IMR-90 (cell line): ENCODE data around the gene TNS2. TPM values are rescaled to one million over a fixed set of nuclear protein-coding genes. Genes with fewer than 3 reads are reported as not detected.

Source experiments
- ATAC-seq: fragments of 200-7000 bp; cut with Tn5 transposase; 2 replicates; pipeline ENCODE4 v1.9.1; 2020; ENCODE audit warnings: low read depth, mild to moderate bottlenecking, moderate library complexity
- BruUV-seq: library from RNA; stranded (reverse); fragments of 400-500 nt; replicated peaks from 2 replicates; lab custom pipeline; 2021; lab: Mats Ljungman, UMichigan
- CTCF ChIA-PET: fragments of 300-600 bp; formaldehyde crosslinking; extraction: SDS; loops from one replicate; lab custom pipeline; 2021; ENCODE audit warnings: antibody characterized with exemption; lab: Yijun Ruan, JAX
- POLR2A ChIA-PET: fragments of 300-600 bp; sonication (Branson Sonifier 250); formaldehyde crosslinking; loops from one replicate; lab custom pipeline; 2022; ENCODE audit warnings: antibody characterized with exemption; ENCODE audit not compliant: unreplicated experiment; lab: Charles Lee
- DNase-seq: peaks from one replicate; pipeline ENCODE4 v3.0.0; 2013
- H2AFZ ChIP-seq: replicated peaks from 2 replicates; pipeline ENCODE3; 2013; ENCODE audit warnings: low read length, mild to moderate bottlenecking; ENCODE audit not compliant: poor library complexity
- H2AK5ac ChIP-seq: 2 replicates; pipeline ENCODE4 v1.6.1; 2013; ENCODE audit warnings: low read depth, low read length, inconsistent platforms
- H2AK9ac ChIP-seq: replicated peaks from 2 replicates; pipeline ENCODE3; 2013; ENCODE audit warnings: mild to moderate bottlenecking, low read depth, low read length, moderate library complexity; ENCODE audit not compliant: poor library complexity
- H2BK120ac ChIP-seq: 2 replicates; pipeline ENCODE4 v1.6.1; 2013; ENCODE audit warnings: low read depth, low read length, inconsistent platforms
- H2BK15ac ChIP-seq: 3 replicates; pipeline ENCODE4 v1.6.1; 2013; ENCODE audit warnings: low read depth, low read length, inconsistent platforms
- H2BK20ac ChIP-seq: 2 replicates; pipeline ENCODE4 v1.6.1; 2013; ENCODE audit warnings: low read depth, mild to moderate bottlenecking, inconsistent platforms, low read length, moderate library complexity
- H2BK5ac ChIP-seq: 2 replicates; pipeline ENCODE4 v1.6.1; 2013; ENCODE audit warnings: mild to moderate bottlenecking, low read depth, low read length, inconsistent platforms; ENCODE audit not compliant: poor library complexity, severe bottlenecking
- H3K14ac ChIP-seq: replicated peaks from 2 replicates; pipeline ENCODE4 v1.6.1; 2013; ENCODE audit warnings: low read depth, low read length, inconsistent platforms
- H3K18ac ChIP-seq: 2 replicates; pipeline ENCODE4 v1.6.1; 2013; ENCODE audit warnings: low read depth, low read length, control low read depth
- H3K23ac ChIP-seq: 2 replicates; pipeline ENCODE4 v1.6.1; 2013; ENCODE audit warnings: low read depth, low read length, inconsistent platforms
- H3K27ac ChIP-seq: 2 replicates; pipeline ENCODE4 v1.5.1; 2013; ENCODE audit warnings: mild to moderate bottlenecking, control low read depth, low read length; ENCODE audit not compliant: insufficient read depth
- H3K27me3 ChIP-seq: 2 replicates; pipeline ENCODE4 v1.6.1; 2013; ENCODE audit warnings: low read length; ENCODE audit not compliant: control insufficient read depth, insufficient read depth
- H3K36me3 ChIP-seq: 2 replicates; pipeline ENCODE4 v1.6.1; 2013; ENCODE audit warnings: low read length, mixed read lengths; ENCODE audit not compliant: control insufficient read depth, insufficient read depth
- H3K4ac ChIP-seq: 2 replicates; pipeline ENCODE4 v1.6.1; 2013; ENCODE audit warnings: low read depth, low read length, inconsistent platforms
- H3K4me1 ChIP-seq: 2 replicates; pipeline ENCODE4 v1.6.1; 2013; ENCODE audit warnings: low read length, mixed read lengths; ENCODE audit not compliant: control insufficient read depth, insufficient read depth
- H3K4me2 ChIP-seq: 2 replicates; pipeline ENCODE4 v1.6.1; 2013; ENCODE audit warnings: low read depth, mild to moderate bottlenecking, control low read depth, low read length, moderate library complexity
- H3K4me3 ChIP-seq: 2 replicates; pipeline ENCODE4 v1.5.1; 2013; ENCODE audit warnings: low read depth, mild to moderate bottlenecking, control low read depth, low read length, moderate library complexity; ENCODE audit not compliant: insufficient read depth
- H3K56ac ChIP-seq: 2 replicates; pipeline ENCODE4 v1.6.1; 2013; ENCODE audit warnings: low read length, inconsistent platforms; ENCODE audit not compliant: insufficient read depth; ENCODE audit errors: extremely low read depth
- H3K79me1 ChIP-seq, 2 experiments: 2 replicates each; pipeline ENCODE4 v1.6.1; 2013; ENCODE audit warnings: low read length in 2 of 2, inconsistent platforms in 1 of 2, low read depth in 1 of 2
- H3K9ac ChIP-seq: 2 replicates; pipeline ENCODE4 v1.6.1; 2013; ENCODE audit warnings: low read depth, low read length, control low read depth
- H3K9me1 ChIP-seq: 2 replicates; pipeline ENCODE4 v1.6.1; 2013; ENCODE audit warnings: low read length, inconsistent platforms; ENCODE audit not compliant: insufficient read depth
- H3K9me3 ChIP-seq: 2 replicates; pipeline ENCODE4 v1.6.1; 2013; ENCODE audit warnings: low read length; ENCODE audit not compliant: control insufficient read depth, insufficient read depth
- H4K20me1 ChIP-seq: 2 replicates; pipeline ENCODE4 v1.6.1; 2013; ENCODE audit warnings: low read length, inconsistent platforms; ENCODE audit not compliant: insufficient read depth
- H4K5ac ChIP-seq: 2 replicates; pipeline ENCODE4 v1.6.1; 2013; ENCODE audit warnings: mild to moderate bottlenecking, low read depth, low read length, control low read depth
- H4K8ac ChIP-seq, 2 experiments: 2 replicates each; pipeline ENCODE4 v1.6.1; 2013; ENCODE audit warnings: low read depth in 2 of 2, low read length in 2 of 2, control low read depth in 1 of 2, inconsistent platforms in 1 of 2
- H4K91ac ChIP-seq: 2 replicates; pipeline ENCODE4 v1.6.1; 2013; ENCODE audit warnings: low read depth, low read length, inconsistent platforms; ENCODE audit not compliant: insufficient read depth
- CHD1 ChIP-seq: IDR thresholded peaks from 2 replicates; pipeline ENCODE4 v1.6.1; 2012; ENCODE audit warnings: low read depth, low read length, improper control_type of control experiment
- CTCF ChIP-seq: conservative IDR thresholded peaks from 2 replicates; pipeline ENCODE4 v1.5.1; 2012; ENCODE audit warnings: mild to moderate bottlenecking, low read depth, low read length, improper control_type of control experiment
- FOS ChIP-seq: fragments of 150-350 bp; IDR thresholded peaks from 2 replicates; pipeline ENCODE4 v1.6.1; 2016; ENCODE audit warnings: low read depth, low read length
- MXI1 ChIP-seq: IDR thresholded peaks from 2 replicates; pipeline ENCODE4 v1.6.1; 2012; ENCODE audit warnings: low read depth, mild to moderate bottlenecking, low read length, moderate library complexity, borderline replicate concordance
- NFE2L2 ChIP-seq: fragments of 150-350 bp; IDR thresholded peaks from 2 replicates; pipeline ENCODE4 v1.6.1; 2016; ENCODE audit warnings: low read depth, mild to moderate bottlenecking, low read length
- POLR2A ChIP-seq: IDR thresholded peaks from 2 replicates; pipeline ENCODE4 v1.6.1; 2012; ENCODE audit warnings: mild to moderate bottlenecking, low read depth, low read length
- RFX5 ChIP-seq: IDR thresholded peaks from 2 replicates; pipeline ENCODE4 v1.8.0; 2012; ENCODE audit warnings: low read depth, mild to moderate bottlenecking, low read length, moderate library complexity
- WGBS, 2 experiments: methylation state at CpG; one replicate each; pipeline versions ENCODE4 v1.1.5 to v1.1.7; 2013; ENCODE audit warnings: missing lambda C conversion rate in 2 of 2; ENCODE audit not compliant: insufficient read length in 1 of 2; ENCODE audit errors: extremely low coverage in 2 of 2; 5-methylcytosine and 5-hydroxymethylcytosine counted together
- dilution Hi-C: fragments of 300-500 bp; cut with HindIII; formaldehyde crosslinking; loops from one replicate; pipeline ENCODE4 v1.14.3; 2018; ENCODE audit warnings: low sequenced_read_pairs; ENCODE audit not compliant: unreplicated experiment
- in situ Hi-C: fragments of 300-500 bp; cut with MboI; formaldehyde crosslinking; loops from 3 replicates; pipeline ENCODE4 v1.14.3; 2019; ENCODE audit warnings: low sequenced_read_pairs, inconsistent platforms, mixed read lengths
- intact Hi-C: fragments of 100-400 bp; cut with micrococcal nuclease; formaldehyde crosslinking; loops from 2 replicates; pipeline ENCODE4 v1.10.0; 2022
- polyA plus RNA-seq, 3 experiments: library from polyadenylated mRNA; depleted of rRNA; stranded (reverse); fragments of >200 nt; gene quantifications; 2 replicates each; pipeline ENCODE4 v1.2.3, GENCODE V29; 2012; ENCODE audit warnings: low replicate concordance in 1 of 3
- total RNA-seq: library from RNA; depleted of rRNA; stranded (reverse); fragments of >200 nt; gene quantifications from 2 replicates; pipeline ENCODE4 v1.2.3, GENCODE V29; 2012

Gene TNS2
- total and polyA plus RNA-seq, 2 of the 4 experiments (the other 2 are of a cell fraction): 10.4 to 67.2 TPM

- no peaks in the 10 kb centered on the region for H3K27me3 ChIP-seq
- no peak overlapping the region for H2BK20ac ChIP-seq
- no peak overlapping the region for H3K4ac ChIP-seq
- no peak overlapping the region for H2BK120ac ChIP-seq
- no peak overlapping the region for H3K4me2 ChIP-seq
- peaks cover 9% of the 10 kb centered on the region for H3K9me1 ChIP-seq
- intact Hi-C loops (no loop called here), in situ Hi-C loops (no loop called here), dilution Hi-C loops (no loop called here)
- H3K9ac ChIP-seq: no peak overlapping the region
- no peak overlapping the region for H2BK5ac ChIP-seq
- no peak overlapping the region for H4K91ac ChIP-seq
- H3K36me3 ChIP-seq: peaks cover 49% of the 10 kb centered on the region
- no peak overlapping the region for H3K56ac ChIP-seq
- H2BK15ac ChIP-seq: no peak overlapping the region
- WGBS, 2 experiments: no CpG with 5 or more reads among the region's 4 CpGs
- no peak overlapping the region for H4K5ac ChIP-seq
- no peaks in the 10 kb centered on the region for H3K9me3 ChIP-seq
- DNase-seq (no peak), ATAC-seq (no peak)
- no TSS peak for BruUV-seq
- no peak overlapping the region for H3K18ac ChIP-seq
- peaks cover 5% of the 10 kb centered on the region; the same call in 1 of the 2 replicates for H4K20me1 ChIP-seq
- H3K23ac ChIP-seq: no peak overlapping the region
- no peak overlapping the region for H3K27ac ChIP-seq
- no peak overlapping the region for H3K4me3 ChIP-seq
- no peak overlapping the region for H2AFZ ChIP-seq
- H3K4me1 ChIP-seq: no peaks in the 10 kb centered on the region
- no peak overlapping the region for H3K14ac ChIP-seq
- no peak overlapping the region for H2AK9ac ChIP-seq
- TF ChIP-seq NFE2L2: no peak
- no peak for TF ChIP-seq RFX5
- TF ChIP-seq CHD1: no peak
- TF ChIP-seq MXI1: no peak
- TF ChIP-seq CTCF: no peak
- TF ChIP-seq FOS: no peak
- no peak for TF ChIP-seq POLR2A
- no peak overlapping the region for H2AK5ac ChIP-seq
- H4K8ac ChIP-seq: no peak overlapping the region
- peaks cover under 1 to 35% of the 10 kb centered on the region in 2 experiments for H3K79me1 ChIP-seq
- POLR2A ChIA-PET: no interaction called here
- CTCF ChIA-PET: no interaction called here
These were observed 10.0 kb upstream of the TNS2 start for GRCh38 chr12:53039851-53040250.
